Neural cell (in vitro differentiated cells): ENCODE measurements around the gene FGF14. TPM values are rescaled to one million over a fixed set of nuclear protein-coding genes. Genes with fewer than 3 reads are reported as not detected.

Source experiments
- H2AFZ ChIP-seq: fragments of 200-600, 300-800 bp; sonication (generic), shearing (Covaris generic); 2 replicates; pipeline ENCODE4 v1.6.0; 2014; ENCODE audit warnings: low read depth, mild to moderate bottlenecking, antibody characterized with exemption, low read length, moderate library complexity
- H3F3A ChIP-seq: fragments of 200-600 bp; shearing (Covaris generic); 2 replicates; pipeline ENCODE4 v1.6.1; 2016; ENCODE audit warnings: mild to moderate bottlenecking, moderate library complexity, mixed read lengths, antibody characterized with exemption, low read length; ENCODE audit not compliant: insufficient read depth, poor library complexity, severe bottlenecking
- H3K27ac ChIP-seq: fragments of 200-600, 300-800 bp; sonication (generic), shearing (Covaris generic); 2 replicates; pipeline ENCODE4 v1.5.1; 2014; ENCODE audit warnings: mild to moderate bottlenecking, low read length, moderate library complexity
- H3K27me3 ChIP-seq: fragments of 300-800, 200-600 bp; sonication (generic), shearing (Covaris generic); 2 replicates; pipeline ENCODE4 v1.6.0; 2014; ENCODE audit warnings: mild to moderate bottlenecking, low read depth, low read length, moderate library complexity; ENCODE audit not compliant: insufficient read depth
- H3K36me3 ChIP-seq: fragments of 300-800, 200-600 bp; sonication (generic), shearing (Covaris generic); 2 replicates; pipeline ENCODE4 v1.5.1; 2014; ENCODE audit warnings: mild to moderate bottlenecking, antibody characterized with exemption, low read length, moderate library complexity; ENCODE audit not compliant: insufficient read depth
- H3K4me2 ChIP-seq: fragments of 300-800, 200-600 bp; sonication (generic), shearing (Covaris generic); 2 replicates; pipeline ENCODE4 v1.6.0; 2014; ENCODE audit warnings: mild to moderate bottlenecking, low read length
- H3K4me3 ChIP-seq: fragments of 300-800, 200-600 bp; sonication (generic), shearing (Covaris generic); 2 replicates; pipeline ENCODE4 v1.5.1; 2014; ENCODE audit warnings: mild to moderate bottlenecking, low read length, moderate library complexity
- H3K79me2 ChIP-seq: fragments of 200-600 bp; shearing (Covaris generic); replicated peaks from 2 replicates; pipeline ENCODE4 v1.6.0; 2014; ENCODE audit warnings: mild to moderate bottlenecking, low read length, moderate library complexity; ENCODE audit not compliant: insufficient read depth
- H3K9ac ChIP-seq: fragments of 300-800, 200-600 bp; sonication (generic), shearing (Covaris generic); 2 replicates; pipeline ENCODE4 v1.6.1; 2016; ENCODE audit warnings: mild to moderate bottlenecking, low read length, mixed read lengths
- H3K9me2 ChIP-seq: fragments of 200-600 bp; shearing (Covaris generic); 2 replicates; pipeline ENCODE4 v1.6.1; 2016; ENCODE audit warnings: mild to moderate bottlenecking, low read length, mixed read lengths; ENCODE audit not compliant: insufficient read depth
- H3K9me3 ChIP-seq: fragments of 200-600, 300-800 bp; sonication (generic), shearing (Covaris generic); 2 replicates; pipeline ENCODE4 v1.6.1; 2016; ENCODE audit warnings: mild to moderate bottlenecking, mixed run types, low read length, moderate library complexity, mixed read lengths
- H4K20me1 ChIP-seq: fragments of 200-600 bp; shearing (Covaris generic); 2 replicates; pipeline ENCODE4 v1.6.1; 2016; ENCODE audit warnings: mild to moderate bottlenecking, mixed run types; ENCODE audit not compliant: insufficient read depth
- CTCF ChIP-seq: fragments of 450-650 bp; IDR thresholded peaks from 2 replicates; pipeline ENCODE4 v1.5.1; 2014; ENCODE audit warnings: antibody characterized with exemption, mild to moderate bottlenecking, moderate library complexity; ENCODE audit not compliant: poor library complexity, severe bottlenecking
- EP300 ChIP-seq: fragments of 450-650 bp; conservative IDR thresholded peaks from 2 replicates; pipeline ENCODE4 v1.6.1; 2014; ENCODE audit warnings: antibody characterized with exemption, mild to moderate bottlenecking, moderate library complexity; ENCODE audit not compliant: poor library complexity, severe bottlenecking
- EZH2 ChIP-seq: fragments of 200-600, 300-800 bp; shearing (Covaris generic), sonication (generic); IDR thresholded peaks from 2 replicates; pipeline ENCODE4 v1.6.1; 2014; ENCODE audit warnings: antibody characterized with exemption, low read length, borderline replicate concordance, mild to moderate bottlenecking; ENCODE audit not compliant: insufficient read depth, poor library complexity, severe bottlenecking
- MXI1 ChIP-seq: fragments of 450-650 bp; conservative IDR thresholded peaks from 2 replicates; pipeline ENCODE4 v1.6.1; 2014; ENCODE audit warnings: antibody characterized with exemption, mild to moderate bottlenecking; ENCODE audit not compliant: poor library complexity, severe bottlenecking
- POLR2AphosphoS5 ChIP-seq: IDR thresholded peaks from 2 replicates; pipeline ENCODE4 v1.6.1; 2012
- RAD21 ChIP-seq: fragments of 450-650 bp; conservative IDR thresholded peaks from 2 replicates; pipeline ENCODE4 v1.6.1; 2014; ENCODE audit warnings: antibody characterized with exemption, mild to moderate bottlenecking, moderate library complexity
- REST ChIP-seq: IDR thresholded peaks from 2 replicates; pipeline ENCODE4 v1.6.1; 2012; ENCODE audit warnings: borderline replicate concordance
- SMC3 ChIP-seq: fragments of 450-650 bp; conservative IDR thresholded peaks from 2 replicates; pipeline ENCODE4 v1.6.1; 2014; ENCODE audit warnings: antibody characterized with exemption, mild to moderate bottlenecking, moderate library complexity; ENCODE audit not compliant: poor library complexity
- TAF1 ChIP-seq: IDR thresholded peaks from 2 replicates; pipeline ENCODE4 v1.6.1; 2012; ENCODE audit warnings: low read depth
- polyA plus RNA-seq: library from polyadenylated mRNA; depleted of rRNA; stranded (reverse); fragments of >200 nt; gene quantifications from 2 replicates; pipeline ENCODE4 v1.2.3, GENCODE V29; 2014

Gene FGF14
- polyA plus RNA-seq, 1 donor from 2014 or later: 36.4 TPM

- H3K4me2 ChIP-seq: no peak overlapping the region
- no peak overlapping the region for H3K4me3 ChIP-seq
- no peaks in the 10 kb centered on the region for H3K27me3 ChIP-seq
- no peaks in the 10 kb centered on the region for H4K20me1 ChIP-seq
- no peak overlapping the region for H3K9ac ChIP-seq
- no peaks in the 10 kb centered on the region for H3K79me2 ChIP-seq
- H2AFZ ChIP-seq: no peak overlapping the region
- no peaks in the 10 kb centered on the region for H3K36me3 ChIP-seq
- H3F3A ChIP-seq: no peaks in the 10 kb centered on the region
- no peaks in the 10 kb centered on the region for H3K9me3 ChIP-seq
- no peak for TF ChIP-seq EP300
- no peak for TF ChIP-seq REST
- no peak for TF ChIP-seq POLR2AphosphoS5
- no peak for TF ChIP-seq RAD21
- no peak for TF ChIP-seq CTCF
- TF ChIP-seq SMC3: no peak
- TF ChIP-seq EZH2: no peak
- TF ChIP-seq MXI1: no peak
- no peak for TF ChIP-seq TAF1
- no peaks in the 10 kb centered on the region for H3K9me2 ChIP-seq
- no peak overlapping the region for H3K27ac ChIP-seq
Observed at GRCh38 chr13:101708115-101708514, 693.7 kb downstream of the FGF14 start.

- no peaks in the 10 kb centered on the region for H3K79me2 ChIP-seq
- no peak overlapping the region for H3K4me3 ChIP-seq
- no peak overlapping the region for H3K27ac ChIP-seq
- TF ChIP-seq POLR2AphosphoS5: no peak
- no peak for TF ChIP-seq CTCF
- no peak for TF ChIP-seq MXI1
- no peak for TF ChIP-seq SMC3
- no peak for TF ChIP-seq RAD21
- no peak for TF ChIP-seq EZH2
- TF ChIP-seq REST: no peak
- no peak for TF ChIP-seq EP300
- no peak for TF ChIP-seq TAF1
- no peaks in the 10 kb centered on the region for H4K20me1 ChIP-seq
- H3K9me2 ChIP-seq: no peaks in the 10 kb centered on the region
- no peaks in the 10 kb centered on the region for H3K36me3 ChIP-seq
- no peak overlapping the region for H3K9ac ChIP-seq
- no peak overlapping the region for H2AFZ ChIP-seq
- no peak overlapping the region for H3K4me2 ChIP-seq
- no peaks in the 10 kb centered on the region for H3K9me3 ChIP-seq
- H3K27me3 ChIP-seq: no peaks in the 10 kb centered on the region
- H3F3A ChIP-seq: no peaks in the 10 kb centered on the region
Observed at GRCh38 chr13:101707659-101708058, 694.2 kb downstream of the FGF14 start.
